Measurements from ENCODE around the gene LYZ.

Gene LYZ

GRCh38 chr12:69389831-69390230, 41.6 kb downstream of the LYZ start:
- DNase-seq: no peak

- no peak for DNase-seq
These were observed 44.2 kb downstream of the LYZ start for GRCh38 chr12:69392179-69392928.

- DNase-seq: no peak
These were observed 47.9 kb downstream of the LYZ start for GRCh38 chr12:69396041-69396440.

GRCh38 chr12:69396963-69397362, 48.8 kb downstream of the LYZ start:
- no peak for DNase-seq

- DNase-seq: no peak
These were observed 49.8 kb downstream of the LYZ start for GRCh38 chr12:69397978-69398377.

- DNase-seq: no peak
These were observed 53.8 kb downstream of the LYZ start for GRCh38 chr12:69401940-69402339.

Data from activated naive CD4-positive, alpha-beta T cell treated with anti-CD3 and anti-CD28 coated beads, Interleukin-2, amount 50 U/mL, for 16 hours (primary cell).